Measurements from ENCODE around the gene PDE4B.
"Not testable (repeated sequence)": the region's sequence is repeated elsewhere in the genome, so short reads cannot be mapped to it uniquely, and the experiment has no call there.

DNA sequence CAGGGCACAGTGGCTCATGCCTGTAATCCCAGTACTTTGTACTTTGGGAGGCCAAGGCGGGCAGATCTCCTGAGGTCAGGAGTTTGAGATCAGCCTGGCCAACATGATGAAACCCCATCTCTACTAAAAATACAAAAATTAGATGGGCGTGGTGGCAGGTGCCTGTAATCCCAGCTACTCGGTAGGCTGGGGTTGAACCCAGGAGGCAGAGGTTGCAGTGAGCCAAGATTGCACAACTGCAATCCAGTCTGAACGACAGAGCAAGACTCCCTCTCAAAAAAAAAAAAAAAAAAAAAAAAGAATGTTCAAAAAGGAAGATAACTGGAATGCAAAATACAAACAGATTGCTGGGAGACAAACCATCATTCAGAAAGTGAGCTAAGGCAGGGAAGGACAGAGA is 343.7 kb downstream of the PDE4B start:
- TF ChIP-seq, protein P1, sequence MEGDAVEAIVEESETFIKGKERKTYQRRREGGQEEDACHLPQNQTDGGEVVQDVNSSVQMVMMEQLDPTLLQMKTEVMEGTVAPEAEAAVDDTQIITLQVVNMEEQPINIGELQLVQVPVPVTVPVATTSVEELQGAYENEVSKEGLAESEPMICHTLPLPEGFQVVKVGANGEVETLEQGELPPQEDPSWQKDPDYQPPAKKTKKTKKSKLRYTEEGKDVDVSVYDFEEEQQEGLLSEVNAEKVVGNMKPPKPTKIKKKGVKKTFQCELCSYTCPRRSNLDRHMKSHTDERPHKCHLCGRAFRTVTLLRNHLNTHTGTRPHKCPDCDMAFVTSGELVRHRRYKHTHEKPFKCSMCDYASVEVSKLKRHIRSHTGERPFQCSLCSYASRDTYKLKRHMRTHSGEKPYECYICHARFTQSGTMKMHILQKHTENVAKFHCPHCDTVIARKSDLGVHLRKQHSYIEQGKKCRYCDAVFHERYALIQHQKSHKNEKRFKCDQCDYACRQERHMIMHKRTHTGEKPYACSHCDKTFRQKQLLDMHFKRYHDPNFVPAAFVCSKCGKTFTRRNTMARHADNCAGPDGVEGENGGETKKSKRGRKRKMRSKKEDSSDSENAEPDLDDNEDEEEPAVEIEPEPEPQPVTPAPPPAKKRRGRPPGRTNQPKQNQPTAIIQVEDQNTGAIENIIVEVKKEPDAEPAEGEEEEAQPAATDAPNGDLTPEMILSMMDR (conservative IDR thresholded peaks at IDR 0.05; ENCODE audit: low read depth, low read length), result not testable (repeated sequence)
- TF ChIP-seq EZH2 (IDR thresholded peaks at IDR 0.05; ENCODE audit: low read length, unreplicated experiment); EZH2phosphoT487 (IDR thresholded peaks at IDR 0.05; ENCODE audit: borderline replicate concordance, low read length): not testable (repeated sequence)

All from PC-3 (cell line).